ENCODE results near the gene FOXC2.

The FOXC2 gene

GRCh38 chr16:86533076-86533475 is 33.6 kb upstream of the FOXC2 start:
- H3K27ac ChIP-seq: no peak overlapping the region
- no peak overlapping the region for H3K4me3 ChIP-seq
- DNase-seq (ENCODE audit: low spot score): no peak
- TF ChIP-seq, protein P1, sequence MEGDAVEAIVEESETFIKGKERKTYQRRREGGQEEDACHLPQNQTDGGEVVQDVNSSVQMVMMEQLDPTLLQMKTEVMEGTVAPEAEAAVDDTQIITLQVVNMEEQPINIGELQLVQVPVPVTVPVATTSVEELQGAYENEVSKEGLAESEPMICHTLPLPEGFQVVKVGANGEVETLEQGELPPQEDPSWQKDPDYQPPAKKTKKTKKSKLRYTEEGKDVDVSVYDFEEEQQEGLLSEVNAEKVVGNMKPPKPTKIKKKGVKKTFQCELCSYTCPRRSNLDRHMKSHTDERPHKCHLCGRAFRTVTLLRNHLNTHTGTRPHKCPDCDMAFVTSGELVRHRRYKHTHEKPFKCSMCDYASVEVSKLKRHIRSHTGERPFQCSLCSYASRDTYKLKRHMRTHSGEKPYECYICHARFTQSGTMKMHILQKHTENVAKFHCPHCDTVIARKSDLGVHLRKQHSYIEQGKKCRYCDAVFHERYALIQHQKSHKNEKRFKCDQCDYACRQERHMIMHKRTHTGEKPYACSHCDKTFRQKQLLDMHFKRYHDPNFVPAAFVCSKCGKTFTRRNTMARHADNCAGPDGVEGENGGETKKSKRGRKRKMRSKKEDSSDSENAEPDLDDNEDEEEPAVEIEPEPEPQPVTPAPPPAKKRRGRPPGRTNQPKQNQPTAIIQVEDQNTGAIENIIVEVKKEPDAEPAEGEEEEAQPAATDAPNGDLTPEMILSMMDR (IDR thresholded peaks at IDR 0.05): no peak

DNA sequence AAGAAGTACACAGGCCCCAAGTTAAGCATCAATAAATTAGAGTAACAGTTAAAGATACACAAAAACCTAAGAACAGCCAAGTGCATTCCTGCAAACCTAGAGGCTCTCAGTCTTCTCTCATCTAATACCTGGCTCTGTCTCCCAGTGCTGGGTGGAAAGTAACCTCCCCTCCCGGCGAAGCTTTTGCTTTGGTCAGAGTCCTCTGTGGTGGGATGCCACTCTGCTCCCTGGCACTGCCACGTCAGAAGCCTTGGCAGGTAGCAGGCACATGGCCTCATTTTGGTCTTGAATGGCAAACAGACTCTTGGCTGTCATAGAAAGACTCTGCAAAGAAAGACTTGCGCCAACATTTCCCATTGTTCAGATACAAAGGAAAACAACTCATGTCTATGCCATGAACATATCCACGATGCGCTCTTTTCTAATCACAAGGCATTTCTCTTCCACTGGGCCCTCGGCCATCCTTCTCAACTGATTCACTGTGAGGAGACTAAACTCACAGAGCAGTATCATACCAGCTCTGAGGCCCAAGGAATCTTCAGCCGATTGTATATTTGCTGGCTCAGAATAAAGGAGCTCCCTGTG is 32.8 kb upstream of the FOXC2 start:
- DNase-seq (ENCODE audit: low spot score): no peak
- H3K27ac ChIP-seq: no peak overlapping the region
- TF ChIP-seq, protein P1 (IDR thresholded peaks at IDR 0.05): no peak
- no peak overlapping the region for H3K4me3 ChIP-seq

GRCh38 chr16:86534779-86535615 is 31.6 kb upstream of the FOXC2 start:
- DNase-seq (ENCODE audit: low spot score): no peak
- Histone ChIP-seq H3K27ac (no peak overlapping the region), H3K4me3 (no peak overlapping the region)
- TF ChIP-seq, protein P1 (IDR thresholded peaks at IDR 0.05): no peak

DNA sequence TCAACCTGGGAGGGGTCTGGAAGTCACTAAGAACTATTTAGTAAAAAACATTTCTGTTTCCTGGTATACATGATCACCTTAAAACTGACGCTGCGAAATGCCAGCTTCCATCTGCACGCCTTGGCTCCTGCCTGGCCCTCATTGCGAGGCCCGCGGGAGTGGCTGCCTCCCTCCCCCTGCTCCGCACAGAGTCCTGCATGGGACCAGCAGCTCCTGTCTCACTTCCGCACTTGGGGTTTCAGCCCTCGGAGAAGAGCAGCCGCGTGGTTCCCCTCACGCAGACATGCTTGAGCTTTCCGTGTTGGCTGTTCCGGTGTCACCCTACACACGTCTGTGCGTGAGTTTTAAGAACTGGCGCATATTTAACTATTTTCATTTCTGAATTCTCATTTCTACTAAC is 30.0 kb upstream of the FOXC2 start:
- DNase-seq (ENCODE audit: low spot score): no peak
- Histone ChIP-seq H3K4me3 (no peak overlapping the region), H3K27ac (no peak overlapping the region)
- TF ChIP-seq, protein P1 (IDR thresholded peaks at IDR 0.05): no peak

DNA sequence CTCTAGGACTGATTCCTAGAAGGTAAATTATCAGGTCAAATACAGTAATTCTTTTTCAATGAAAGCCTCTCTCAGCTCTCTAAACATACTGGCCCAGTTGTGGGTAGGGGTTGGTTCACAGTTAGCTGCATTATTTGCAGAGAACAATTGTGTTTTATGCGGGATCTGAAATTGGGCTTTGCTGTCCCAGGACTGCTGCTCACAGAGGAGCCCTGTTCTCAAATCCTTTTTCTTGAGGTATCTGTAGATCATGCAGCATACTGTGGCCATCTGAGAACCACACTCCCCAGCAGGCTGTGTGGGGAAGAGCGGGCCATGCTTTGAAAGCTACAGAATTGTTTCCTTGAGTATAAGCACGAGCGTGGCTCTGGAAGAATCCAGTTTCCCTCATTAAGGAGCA is 29.1 kb upstream of the FOXC2 start:
- no peak overlapping the region for H3K27ac ChIP-seq
- H3K4me3 ChIP-seq: no peak overlapping the region
- DNase-seq (ENCODE audit: low spot score): no peak
- TF ChIP-seq, protein P1 (IDR thresholded peaks at IDR 0.05): no peak

GRCh38 chr16:86538196-86538780 is 28.3 kb upstream of the FOXC2 start:
- DNase-seq (ENCODE audit: low spot score): no peak
- Histone ChIP-seq H3K4me3 (no peak overlapping the region), H3K27ac (no peak overlapping the region)
- TF ChIP-seq, protein P1 (IDR thresholded peaks at IDR 0.05): no peak
